ENCODE measurements around the gene USP2. TPM values are rescaled to one million over a fixed set of nuclear protein-coding genes. Genes with fewer than 3 reads are reported as not detected.

Gene USP2
- total RNA-seq, 1 donor from 2014 or later: 0.24 TPM

DNA sequence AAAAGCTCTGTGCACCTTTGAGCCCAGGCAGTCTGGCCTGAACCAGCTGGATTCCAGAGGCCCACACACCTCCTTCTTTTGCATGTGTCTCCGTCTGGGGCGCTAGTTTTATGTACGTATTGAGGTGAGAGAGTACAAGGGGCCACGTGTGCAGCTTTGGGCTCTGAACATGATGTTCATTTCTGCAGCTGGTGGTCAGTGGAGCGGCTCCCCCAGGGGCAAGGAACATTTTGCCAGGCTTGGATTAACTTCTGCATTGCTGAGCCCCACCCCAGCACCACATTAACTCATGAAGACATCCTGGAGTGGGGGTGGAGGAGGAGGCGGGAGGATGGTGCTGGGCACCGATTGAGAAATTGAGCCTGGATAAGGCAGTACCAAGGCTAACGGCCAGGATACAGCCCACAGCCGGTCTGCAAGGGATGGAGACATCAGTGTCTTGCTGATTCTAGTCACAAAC, 13.8 kb downstream of the USP2 start:
- intact Hi-C loops (cut with micrococcal nuclease): no loop called here
- H3K4me3 Mint-ChIP-seq: no peak overlapping the region
- DNase-seq (no peak), ATAC-seq (ENCODE audit: low read depth) (no peak)
- peaks cover 9% of the 10 kb centered on the region for H3K4me1 Mint-ChIP-seq
- POLR2A ChIA-PET: no interaction called here
- TF ChIP-seq, protein P1, sequence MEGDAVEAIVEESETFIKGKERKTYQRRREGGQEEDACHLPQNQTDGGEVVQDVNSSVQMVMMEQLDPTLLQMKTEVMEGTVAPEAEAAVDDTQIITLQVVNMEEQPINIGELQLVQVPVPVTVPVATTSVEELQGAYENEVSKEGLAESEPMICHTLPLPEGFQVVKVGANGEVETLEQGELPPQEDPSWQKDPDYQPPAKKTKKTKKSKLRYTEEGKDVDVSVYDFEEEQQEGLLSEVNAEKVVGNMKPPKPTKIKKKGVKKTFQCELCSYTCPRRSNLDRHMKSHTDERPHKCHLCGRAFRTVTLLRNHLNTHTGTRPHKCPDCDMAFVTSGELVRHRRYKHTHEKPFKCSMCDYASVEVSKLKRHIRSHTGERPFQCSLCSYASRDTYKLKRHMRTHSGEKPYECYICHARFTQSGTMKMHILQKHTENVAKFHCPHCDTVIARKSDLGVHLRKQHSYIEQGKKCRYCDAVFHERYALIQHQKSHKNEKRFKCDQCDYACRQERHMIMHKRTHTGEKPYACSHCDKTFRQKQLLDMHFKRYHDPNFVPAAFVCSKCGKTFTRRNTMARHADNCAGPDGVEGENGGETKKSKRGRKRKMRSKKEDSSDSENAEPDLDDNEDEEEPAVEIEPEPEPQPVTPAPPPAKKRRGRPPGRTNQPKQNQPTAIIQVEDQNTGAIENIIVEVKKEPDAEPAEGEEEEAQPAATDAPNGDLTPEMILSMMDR (IDR thresholded peaks at IDR 0.05): no peak
- H3K36me3 Mint-ChIP-seq (ENCODE audit: low read depth): no peaks in the 10 kb centered on the region
- H3K27me3 Mint-ChIP-seq: peaks cover 42% of the 10 kb centered on the region
- H3K27ac Mint-ChIP-seq: no peak overlapping the region
- H3K9me3 Mint-ChIP-seq: no peaks in the 10 kb centered on the region
- CTCF ChIA-PET: interaction anchor here (0.7 kb wide), 1 partner anchor 402 kb away, joined by 3 read pairs; no protein-coding TSS in a partner anchor

- TF ChIP-seq, protein P1 (IDR thresholded peaks at IDR 0.05): no peak
- peaks cover 9% of the 10 kb centered on the region for H3K4me1 Mint-ChIP-seq
- no peak for DNase-seq
- intact Hi-C loops (cut with micrococcal nuclease): no loop called here
- H3K27me3 Mint-ChIP-seq: peaks cover 46% of the 10 kb centered on the region
- ATAC-seq (ENCODE audit: low read depth): no peak
- H3K36me3 Mint-ChIP-seq (ENCODE audit: low read depth): no peaks in the 10 kb centered on the region
- CTCF ChIA-PET: interaction anchor here (0.7 kb wide), 1 partner anchor 401 kb away, joined by 3 read pairs; no protein-coding TSS in a partner anchor
- POLR2A ChIA-PET: no interaction called here
- no peak overlapping the region for H3K4me3 Mint-ChIP-seq
- no peak overlapping the region for H3K27ac Mint-ChIP-seq
- no peaks in the 10 kb centered on the region for H3K9me3 Mint-ChIP-seq
Observed at GRCh38 chr11:119366690-119367620, 14.5 kb downstream of the USP2 start.

- Mint-ChIP-seq H3K4me1 (peaks cover 9% of the 10 kb centered on the region), H3K27me3 (peaks cover 43% of the 10 kb centered on the region), H3K27ac (no peak overlapping the region), H3K4me3 (no peak overlapping the region), H3K9me3 (no peaks in the 10 kb centered on the region), H3K36me3 (ENCODE audit: low read depth) (no peaks in the 10 kb centered on the region)
- ChIA-PET POLR2A (interaction anchor here (0.6 kb wide), 1 partner anchor 15 kb away, joined by 3 read pairs; no protein-coding TSS in a partner anchor), CTCF (interaction anchor here (0.6 to 1.2 kb wide), 3 partner anchors 14 to 110 kb away, joined by 3 read pairs; no protein-coding TSS in a partner anchor)
- DNase-seq (no peak), ATAC-seq (ENCODE audit: low read depth) (no peak)
- intact Hi-C loops (cut with micrococcal nuclease): no loop called here
- TF ChIP-seq, protein P1 (IDR thresholded peaks at IDR 0.05): no peak
Observed at GRCh38 chr11:119365071-119365591, 16.4 kb downstream of the USP2 start.

GRCh38 chr11:119363851-119364590, 17.5 kb downstream of the USP2 start:
- intact Hi-C loops (cut with micrococcal nuclease): loop anchor here (1.0 kb wide), 1 partner anchor 17 kb away; the partner anchor contains the start of gene USP2
- ChIA-PET POLR2A (interaction anchor here (0.5 to 0.6 kb wide), 2 partner anchors 32 to 36 kb away, joined by 3 to 7 read pairs; no protein-coding TSS in a partner anchor), CTCF (interaction anchor here (1.2 kb wide), 2 partner anchors 15 to 111 kb away, joined by 3 read pairs; no protein-coding TSS in a partner anchor)
- no peaks in the 10 kb centered on the region for H3K9me3 Mint-ChIP-seq
- DNase-seq (peak; percentile 63), ATAC-seq (ENCODE audit: low read depth) (peak; percentile 96)
- H3K36me3 Mint-ChIP-seq (ENCODE audit: low read depth): no peaks in the 10 kb centered on the region
- H3K4me3 Mint-ChIP-seq: peak overlapping the region; percentile 76
- H3K27me3 Mint-ChIP-seq: peaks cover 41% of the 10 kb centered on the region
- TF ChIP-seq, protein P1 (IDR thresholded peaks at IDR 0.05): no peak
- peaks cover 10% of the 10 kb centered on the region for H3K4me1 Mint-ChIP-seq
- H3K27ac Mint-ChIP-seq: no peak overlapping the region

Measured in activated B cell treated with CpG ODN at 0.5 μM for 24 hours (primary cell).